ENCODE measurements around the gene MAGEA6. TPM values are rescaled to one million over a fixed set of nuclear protein-coding genes. Genes with fewer than 3 reads are reported as not detected.
"Not testable (repeated sequence)": the region's sequence is repeated elsewhere in the genome, so short reads cannot be mapped to it uniquely, and the experiment has no call there.

The MAGEA6 gene
- total RNA-seq, 1 donor from 2014 or later, result not detected

GRCh38 chrX:152810403-152810802 lies 40.9 kb upstream of the MAGEA6 start:
- no peak for DNase-seq (ENCODE audit: low read depth)
- Histone ChIP-seq H3K27me3 (ENCODE audit: control insufficient read depth, insufficient read depth, low read length) (no peaks in the 10 kb centered on the region), H3K4me3 (ENCODE audit: low read depth, low read length) (no peak overlapping the region), H3K36me3 (ENCODE audit: control insufficient read depth, insufficient read depth, low read length) (no peaks in the 10 kb centered on the region)
- TF ChIP-seq CTCF (IDR thresholded peaks at IDR 0.05; ENCODE audit: insufficient read depth, low read length, poor library complexity, severe bottlenecking), result no peak

- Histone ChIP-seq H3K36me3 (ENCODE audit: control insufficient read depth, insufficient read depth, low read length) (no peaks in the 10 kb centered on the region), H3K4me3 (ENCODE audit: low read depth, low read length) (no peak overlapping the region), H3K27me3 (ENCODE audit: control insufficient read depth, insufficient read depth, low read length) (no peaks in the 10 kb centered on the region)
- DNase-seq (ENCODE audit: low read depth), result no peak
- no peak for TF ChIP-seq CTCF (IDR thresholded peaks at IDR 0.05; ENCODE audit: insufficient read depth, low read length, poor library complexity, severe bottlenecking)
These were observed 36.5 kb upstream of the MAGEA6 start for GRCh38 chrX:152806035-152806434.

- H3K4me3 ChIP-seq (ENCODE audit: low read depth, low read length), result no peak overlapping the region
- no peak for TF ChIP-seq CTCF (IDR thresholded peaks at IDR 0.05; ENCODE audit: insufficient read depth, low read length, poor library complexity, severe bottlenecking)
- DNase-seq (ENCODE audit: low read depth), result no peak
- H3K27me3 ChIP-seq (ENCODE audit: control insufficient read depth, insufficient read depth, low read length), result no peaks in the 10 kb centered on the region
- no peaks in the 10 kb centered on the region for H3K36me3 ChIP-seq (ENCODE audit: control insufficient read depth, insufficient read depth, low read length)
These were observed 29.5 kb upstream of the MAGEA6 start for GRCh38 chrX:152798945-152799344.

- not testable (repeated sequence) for DNase-seq (ENCODE audit: low read depth); H3K27me3 ChIP-seq (ENCODE audit: control insufficient read depth, insufficient read depth, low read length); H3K36me3 ChIP-seq (ENCODE audit: control insufficient read depth, insufficient read depth, low read length); H3K4me3 ChIP-seq (ENCODE audit: low read depth, low read length)
These were observed 17.6 kb upstream of the MAGEA6 start for GRCh38 chrX:152787062-152787461.

GRCh38 chrX:152766562-152766961 lies 2.9 kb downstream of the MAGEA6 start:
- not testable (repeated sequence) for DNase-seq (ENCODE audit: low read depth); H3K27me3 ChIP-seq (ENCODE audit: control insufficient read depth, insufficient read depth, low read length); H3K36me3 ChIP-seq (ENCODE audit: control insufficient read depth, insufficient read depth, low read length); H3K4me3 ChIP-seq (ENCODE audit: low read depth, low read length)

- not testable (repeated sequence) for H3K36me3 ChIP-seq (ENCODE audit: control insufficient read depth, insufficient read depth, low read length); H3K27me3 ChIP-seq (ENCODE audit: control insufficient read depth, insufficient read depth, low read length); H3K4me3 ChIP-seq (ENCODE audit: low read depth, low read length); DNase-seq (ENCODE audit: low read depth)
These were observed 7.9 kb downstream of the MAGEA6 start for GRCh38 chrX:152761582-152761981.

GRCh38 chrX:152759544-152759943 lies 9.9 kb downstream of the MAGEA6 start:
- H3K36me3 ChIP-seq (ENCODE audit: control insufficient read depth, insufficient read depth, low read length); DNase-seq (ENCODE audit: low read depth); H3K4me3 ChIP-seq (ENCODE audit: low read depth, low read length); H3K27me3 ChIP-seq (ENCODE audit: control insufficient read depth, insufficient read depth, low read length): not testable (repeated sequence)

- H3K4me3 ChIP-seq (ENCODE audit: low read depth, low read length); DNase-seq (ENCODE audit: low read depth); H3K27me3 ChIP-seq (ENCODE audit: control insufficient read depth, insufficient read depth, low read length); H3K36me3 ChIP-seq (ENCODE audit: control insufficient read depth, insufficient read depth, low read length): not testable (repeated sequence)
These were observed 10.6 kb downstream of the MAGEA6 start, which contains the start of gene CSAG3 for GRCh38 chrX:152758918-152759317. Gene CSAG3, plus strand, starts transcription at chrX:152759218.

GRCh38 chrX:152754871-152755270 lies 14.6 kb downstream of the MAGEA6 start:
- not testable (repeated sequence) for H3K36me3 ChIP-seq (ENCODE audit: control insufficient read depth, insufficient read depth, low read length); H3K27me3 ChIP-seq (ENCODE audit: control insufficient read depth, insufficient read depth, low read length); DNase-seq (ENCODE audit: low read depth); H3K4me3 ChIP-seq (ENCODE audit: low read depth, low read length)

- DNase-seq (ENCODE audit: low read depth); H3K36me3 ChIP-seq (ENCODE audit: control insufficient read depth, insufficient read depth, low read length); H3K4me3 ChIP-seq (ENCODE audit: low read depth, low read length); H3K27me3 ChIP-seq (ENCODE audit: control insufficient read depth, insufficient read depth, low read length): not testable (repeated sequence)
These were observed 15.5 kb downstream of the MAGEA6 start, which contains the start of gene MAGEA2 for GRCh38 chrX:152753686-152754650. Gene MAGEA2, minus strand, starts transcription at chrX:152753842. Its CDS starts 2,479 bp downstream, at chrX:152751363.

Measured in kidney epithelial cell (primary cell).